HepG2 (cell line): Measurements from ENCODE around the gene HYAL2.

Experiments
- CEBPB ChIP-seq: IDR thresholded peaks from 2 replicates; pipeline ENCODE4 v1.6.1; 2011; ENCODE audit warnings: low read depth, low read length, improper control_type of control experiment, borderline replicate concordance
- MAFK ChIP-seq, 2 experiments: IDR thresholded peaks in 1 of 2; conservative IDR thresholded peaks in 1 of 2; 2 replicates each; pipeline ENCODE4 v1.6.1; 2011; ENCODE audit warnings: improper control_type of control experiment in 2 of 2, low read length in 2 of 2
- MED1 ChIP-seq: sonication (generic); formaldehyde crosslinking; IDR thresholded peaks from 2 replicates; pipeline ENCODE4 v1.4.0; 2020; ENCODE audit warnings: missing genetic modification reagents
- POLR2A ChIP-seq, 2 experiments: IDR thresholded peaks; 2 replicates each; pipeline ENCODE4 v1.6.1; 2011; ENCODE audit warnings: low read depth in 2 of 2, low read length in 2 of 2, mild to moderate bottlenecking in 1 of 2, moderate library complexity in 1 of 2; ENCODE audit not compliant: insufficient read depth in 1 of 2
- RELA ChIP-seq: sonication (generic); formaldehyde crosslinking; IDR thresholded peaks from 2 replicates; pipeline ENCODE4 v1.4.0; 2020; ENCODE audit warnings: missing genetic modification reagents
- ZNF24 ChIP-seq: fragments of 450-650 bp; IDR thresholded peaks from 2 replicates; pipeline ENCODE4 v1.6.1; 2017; ENCODE audit warnings: antibody characterized with exemption, mild to moderate bottlenecking
- ZSCAN22 ChIP-seq: sonication (generic); formaldehyde crosslinking; IDR thresholded peaks from 2 replicates; pipeline ENCODE4 v1.4.0; 2020; ENCODE audit warnings: mild to moderate bottlenecking, missing genetic modification reagents
- TF ChIP-seq, protein P1 (sequence below): sonication (generic); formaldehyde crosslinking; IDR thresholded peaks from 2 replicates; pipeline ENCODE4 v1.5.0; 2020; ENCODE audit warnings: mild to moderate bottlenecking, missing genetic modification reagents, moderate library complexity
- TF ChIP-seq, protein P2 (sequence below), 2 experiments: sonication (generic) in 1 of 2; formaldehyde crosslinking in 1 of 2; IDR thresholded peaks; 2 replicates each; pipeline versions ENCODE4 v1.5.1 to v1.6.1; 2011 to 2020; ENCODE audit warnings: borderline replicate concordance in 1 of 2, low read depth in 1 of 2, low read length in 1 of 2, mild to moderate bottlenecking in 1 of 2, missing genetic modification reagents in 1 of 2, moderate library complexity in 1 of 2
- TF ChIP-seq, protein P3 (sequence below): IDR thresholded peaks from 2 replicates; pipeline ENCODE4 v1.6.1; 2016

DNA sequence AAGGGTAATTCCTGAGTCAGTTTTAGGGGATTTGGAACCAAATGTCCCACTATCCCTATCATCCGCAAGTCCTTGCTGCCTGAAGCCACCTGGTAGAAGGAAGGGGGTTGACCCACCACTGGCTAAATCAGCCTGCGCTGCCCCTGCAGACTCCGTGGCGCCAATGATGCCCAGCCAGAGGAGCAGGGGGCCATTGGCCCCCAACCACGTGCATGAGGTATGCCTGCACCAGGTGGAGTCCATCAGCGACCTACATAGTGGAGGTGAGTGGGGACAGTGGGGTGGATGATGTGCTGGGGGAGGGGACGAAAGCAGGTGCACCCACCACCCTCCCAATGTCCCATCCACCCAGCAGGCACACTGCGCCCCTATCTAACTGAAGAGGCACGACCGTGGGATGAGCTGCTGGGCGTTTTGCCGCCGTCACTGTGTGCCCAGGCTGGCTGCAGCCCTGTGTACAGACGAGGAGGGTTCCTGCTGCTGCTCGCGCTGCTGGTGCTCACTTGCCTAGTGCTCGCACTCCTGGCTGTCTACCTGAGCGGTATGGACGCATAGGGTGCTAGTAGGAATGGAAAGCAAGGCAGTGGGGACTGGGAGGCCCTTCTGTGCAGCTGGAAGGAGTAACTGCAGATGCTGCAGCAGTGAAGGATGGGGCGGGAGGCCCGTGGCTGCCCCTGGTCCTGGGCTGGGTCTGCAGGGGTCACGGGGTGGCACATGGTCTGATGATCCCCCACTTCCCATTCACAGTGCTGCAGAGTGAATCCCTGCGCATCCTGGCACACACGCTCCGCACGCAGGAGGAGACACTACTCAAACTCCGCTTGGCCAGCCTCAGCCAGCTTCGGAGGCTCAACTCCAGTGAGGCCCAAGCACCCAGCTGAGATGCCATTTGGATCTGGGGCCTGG is 36.0 kb downstream of the HYAL2 start:
- no peak for TF ChIP-seq ZSCAN22 (CRISPR knock-in tag)
- TF ChIP-seq, protein P1, sequence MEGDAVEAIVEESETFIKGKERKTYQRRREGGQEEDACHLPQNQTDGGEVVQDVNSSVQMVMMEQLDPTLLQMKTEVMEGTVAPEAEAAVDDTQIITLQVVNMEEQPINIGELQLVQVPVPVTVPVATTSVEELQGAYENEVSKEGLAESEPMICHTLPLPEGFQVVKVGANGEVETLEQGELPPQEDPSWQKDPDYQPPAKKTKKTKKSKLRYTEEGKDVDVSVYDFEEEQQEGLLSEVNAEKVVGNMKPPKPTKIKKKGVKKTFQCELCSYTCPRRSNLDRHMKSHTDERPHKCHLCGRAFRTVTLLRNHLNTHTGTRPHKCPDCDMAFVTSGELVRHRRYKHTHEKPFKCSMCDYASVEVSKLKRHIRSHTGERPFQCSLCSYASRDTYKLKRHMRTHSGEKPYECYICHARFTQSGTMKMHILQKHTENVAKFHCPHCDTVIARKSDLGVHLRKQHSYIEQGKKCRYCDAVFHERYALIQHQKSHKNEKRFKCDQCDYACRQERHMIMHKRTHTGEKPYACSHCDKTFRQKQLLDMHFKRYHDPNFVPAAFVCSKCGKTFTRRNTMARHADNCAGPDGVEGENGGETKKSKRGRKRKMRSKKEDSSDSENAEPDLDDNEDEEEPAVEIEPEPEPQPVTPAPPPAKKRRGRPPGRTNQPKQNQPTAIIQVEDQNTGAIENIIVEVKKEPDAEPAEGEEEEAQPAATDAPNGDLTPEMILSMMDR (CRISPR knock-in tag): no peak
- TF ChIP-seq RELA (CRISPR knock-in tag): no peak
- TF ChIP-seq ZNF24: no peak
- TF ChIP-seq, protein P2, sequence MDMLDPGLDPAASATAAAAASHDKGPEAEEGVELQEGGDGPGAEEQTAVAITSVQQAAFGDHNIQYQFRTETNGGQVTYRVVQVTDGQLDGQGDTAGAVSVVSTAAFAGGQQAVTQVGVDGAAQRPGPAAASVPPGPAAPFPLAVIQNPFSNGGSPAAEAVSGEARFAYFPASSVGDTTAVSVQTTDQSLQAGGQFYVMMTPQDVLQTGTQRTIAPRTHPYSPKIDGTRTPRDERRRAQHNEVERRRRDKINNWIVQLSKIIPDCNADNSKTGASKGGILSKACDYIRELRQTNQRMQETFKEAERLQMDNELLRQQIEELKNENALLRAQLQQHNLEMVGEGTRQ (IDR thresholded peaks at IDR 0.05; ENCODE audit: low read depth, low read length): no peak
- TF ChIP-seq, protein P2 (CRISPR knock-in tag; IDR thresholded peaks at IDR 0.05; ENCODE audit: borderline replicate concordance): no peak
- peak in 1 of 2 experiments; percentile 24; a peak in 1 of 4 replicates for TF ChIP-seq POLR2A (IDR thresholded peaks at IDR 0.05; ENCODE audit: insufficient read depth in 1 of 2, low read depth in 2 of 2, low read length in 2 of 2)
- no peak for TF ChIP-seq MAFK (conservative IDR thresholded peaks at IDR 0.05 in 1 of 2, IDR thresholded peaks at IDR 0.05 in 1 of 2; ENCODE audit: low read length in 2 of 2)
- TF ChIP-seq, protein P3, sequence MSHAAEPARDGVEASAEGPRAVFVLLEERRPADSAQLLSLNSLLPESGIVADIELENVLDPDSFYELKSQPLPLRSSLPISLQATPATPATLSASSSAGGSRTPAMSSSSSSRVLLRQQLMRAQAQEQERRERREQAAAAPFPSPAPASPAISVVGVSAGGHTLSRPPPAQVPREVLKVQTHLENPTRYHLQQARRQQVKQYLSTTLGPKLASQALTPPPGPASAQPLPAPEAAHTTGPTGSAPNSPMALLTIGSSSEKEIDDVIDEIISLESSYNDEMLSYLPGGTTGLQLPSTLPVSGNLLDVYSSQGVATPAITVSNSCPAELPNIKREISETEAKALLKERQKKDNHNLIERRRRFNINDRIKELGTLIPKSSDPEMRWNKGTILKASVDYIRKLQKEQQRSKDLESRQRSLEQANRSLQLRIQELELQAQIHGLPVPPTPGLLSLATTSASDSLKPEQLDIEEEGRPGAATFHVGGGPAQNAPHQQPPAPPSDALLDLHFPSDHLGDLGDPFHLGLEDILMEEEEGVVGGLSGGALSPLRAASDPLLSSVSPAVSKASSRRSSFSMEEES (CRISPR knock-in tag): no peak
- no peak for TF ChIP-seq MED1 (CRISPR knock-in tag)
- TF ChIP-seq CEBPB: no peak
